ENCODE measurements around the gene SLC9A3.

DNA sequence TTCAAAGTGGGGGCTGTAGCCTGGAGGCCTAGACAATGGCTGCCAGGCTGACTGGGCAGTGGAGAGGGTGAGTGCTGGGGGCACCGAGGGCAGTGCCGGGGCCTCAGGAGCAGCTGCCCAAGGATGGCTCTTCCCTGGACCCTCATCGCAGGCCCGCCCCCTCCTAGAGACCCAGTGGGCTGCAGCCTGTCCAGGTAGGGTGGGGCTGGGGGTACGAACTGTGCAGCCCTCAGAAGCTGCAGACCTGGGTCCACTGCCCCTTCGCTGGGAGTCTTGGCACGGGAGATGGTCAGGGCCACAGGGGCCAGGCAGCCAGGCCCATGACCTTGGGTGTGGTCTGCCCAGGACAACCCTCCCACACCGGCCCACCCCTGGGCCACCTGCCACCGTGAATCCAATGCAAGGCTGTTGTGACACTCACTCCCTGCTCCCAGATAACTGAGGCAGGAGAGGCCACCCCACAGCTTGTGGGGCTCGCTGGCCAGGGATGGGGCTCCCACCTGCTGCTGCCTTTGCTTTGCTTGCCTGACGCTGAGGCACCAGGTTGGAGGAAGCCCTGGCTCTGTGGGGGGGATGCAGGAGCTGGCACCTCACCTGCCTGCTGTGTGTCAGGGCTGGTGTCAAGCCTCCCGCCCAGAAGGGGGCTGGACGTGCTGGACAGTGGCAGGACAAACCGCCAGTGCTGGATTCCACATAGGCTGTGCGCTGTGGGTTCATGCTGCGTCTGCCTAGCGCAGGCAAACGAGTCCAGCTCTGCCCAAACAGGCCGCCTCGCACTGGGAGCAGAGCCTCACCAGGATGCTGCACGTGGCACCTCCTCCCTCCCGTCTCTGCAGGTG lies 23.1 kb upstream of the SLC9A3 start:
- TF ChIP-seq, protein P1, sequence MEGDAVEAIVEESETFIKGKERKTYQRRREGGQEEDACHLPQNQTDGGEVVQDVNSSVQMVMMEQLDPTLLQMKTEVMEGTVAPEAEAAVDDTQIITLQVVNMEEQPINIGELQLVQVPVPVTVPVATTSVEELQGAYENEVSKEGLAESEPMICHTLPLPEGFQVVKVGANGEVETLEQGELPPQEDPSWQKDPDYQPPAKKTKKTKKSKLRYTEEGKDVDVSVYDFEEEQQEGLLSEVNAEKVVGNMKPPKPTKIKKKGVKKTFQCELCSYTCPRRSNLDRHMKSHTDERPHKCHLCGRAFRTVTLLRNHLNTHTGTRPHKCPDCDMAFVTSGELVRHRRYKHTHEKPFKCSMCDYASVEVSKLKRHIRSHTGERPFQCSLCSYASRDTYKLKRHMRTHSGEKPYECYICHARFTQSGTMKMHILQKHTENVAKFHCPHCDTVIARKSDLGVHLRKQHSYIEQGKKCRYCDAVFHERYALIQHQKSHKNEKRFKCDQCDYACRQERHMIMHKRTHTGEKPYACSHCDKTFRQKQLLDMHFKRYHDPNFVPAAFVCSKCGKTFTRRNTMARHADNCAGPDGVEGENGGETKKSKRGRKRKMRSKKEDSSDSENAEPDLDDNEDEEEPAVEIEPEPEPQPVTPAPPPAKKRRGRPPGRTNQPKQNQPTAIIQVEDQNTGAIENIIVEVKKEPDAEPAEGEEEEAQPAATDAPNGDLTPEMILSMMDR (IDR thresholded peaks at IDR 0.05 in 4 of 5, conservative IDR thresholded peaks at IDR 0.05 in 1 of 5) = no peak
- no peak for TF ChIP-seq POLR2A (IDR thresholded peaks at IDR 0.05)

Data from gastrocnemius medialis (tissue), 4 donors.